GDM1 (cell line): ENCODE measurements around the gene PFN3.
A peak's percentile ranks its signal among the peaks of the same experiment; 100 is the strongest.

Experiments
- DNase-seq: peaks from one replicate; lab custom pipeline; 2025; lab: John Stamatoyannopoulos, UW

PFN3 gene, protein sequence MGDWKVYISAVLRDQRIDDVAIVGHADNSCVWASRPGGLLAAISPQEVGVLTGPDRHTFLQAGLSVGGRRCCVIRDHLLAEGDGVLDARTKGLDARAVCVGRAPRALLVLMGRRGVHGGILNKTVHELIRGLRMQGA

GRCh38 chr5:177399997-177400868 lies at the start of gene PFN3:
TSS of gene PFN3 (minus strand) at chr5:177400661. CDS start at chr5:177400576, 85 bp downstream.
- DNase-seq, result no peak

DNA sequence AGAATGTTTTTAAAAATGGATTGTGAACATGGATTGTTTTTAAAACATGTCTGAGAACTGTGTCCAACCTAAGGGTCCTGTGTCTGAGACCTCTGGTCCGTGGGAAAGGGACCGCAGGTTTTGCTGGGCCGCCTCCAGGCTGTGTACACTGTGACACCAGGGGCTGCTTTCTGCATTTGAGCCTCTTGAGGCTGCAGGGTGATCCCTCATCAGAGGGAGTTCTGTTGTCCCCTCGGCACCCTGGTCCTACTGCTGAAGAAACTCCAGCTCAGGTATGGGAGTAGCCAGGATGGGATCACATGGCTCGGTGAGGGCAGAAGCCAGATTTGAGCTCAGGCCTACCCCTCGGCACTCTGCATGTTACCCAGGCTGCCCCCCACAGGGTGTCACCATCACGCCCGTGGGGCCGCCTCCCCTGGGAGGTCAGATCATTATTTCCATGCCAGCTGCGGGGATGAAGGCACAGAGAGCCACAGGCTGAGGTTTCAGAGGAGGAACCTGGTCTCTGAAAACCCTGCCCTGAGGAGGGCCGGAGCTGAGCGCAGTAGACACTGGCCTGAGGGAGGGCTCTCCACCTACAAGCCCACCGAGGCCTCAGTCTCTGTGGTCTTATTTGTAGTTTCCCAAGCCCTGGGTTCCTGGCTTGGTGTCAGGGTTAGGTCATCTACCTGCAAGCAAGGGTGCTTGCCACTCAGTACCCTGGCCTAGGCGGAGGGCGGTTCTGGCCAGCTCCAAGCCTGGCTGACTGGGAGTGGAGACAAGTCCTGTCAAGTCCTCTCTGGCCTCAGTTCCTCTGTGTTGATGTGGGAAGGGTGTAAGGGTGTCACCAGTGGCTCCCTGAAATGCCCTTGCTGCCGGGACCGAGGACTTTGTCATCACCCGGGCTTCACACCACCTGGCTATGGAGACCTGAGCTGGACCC lies 48.9 kb upstream of the PFN3 start:
- no peak for DNase-seq

DNA sequence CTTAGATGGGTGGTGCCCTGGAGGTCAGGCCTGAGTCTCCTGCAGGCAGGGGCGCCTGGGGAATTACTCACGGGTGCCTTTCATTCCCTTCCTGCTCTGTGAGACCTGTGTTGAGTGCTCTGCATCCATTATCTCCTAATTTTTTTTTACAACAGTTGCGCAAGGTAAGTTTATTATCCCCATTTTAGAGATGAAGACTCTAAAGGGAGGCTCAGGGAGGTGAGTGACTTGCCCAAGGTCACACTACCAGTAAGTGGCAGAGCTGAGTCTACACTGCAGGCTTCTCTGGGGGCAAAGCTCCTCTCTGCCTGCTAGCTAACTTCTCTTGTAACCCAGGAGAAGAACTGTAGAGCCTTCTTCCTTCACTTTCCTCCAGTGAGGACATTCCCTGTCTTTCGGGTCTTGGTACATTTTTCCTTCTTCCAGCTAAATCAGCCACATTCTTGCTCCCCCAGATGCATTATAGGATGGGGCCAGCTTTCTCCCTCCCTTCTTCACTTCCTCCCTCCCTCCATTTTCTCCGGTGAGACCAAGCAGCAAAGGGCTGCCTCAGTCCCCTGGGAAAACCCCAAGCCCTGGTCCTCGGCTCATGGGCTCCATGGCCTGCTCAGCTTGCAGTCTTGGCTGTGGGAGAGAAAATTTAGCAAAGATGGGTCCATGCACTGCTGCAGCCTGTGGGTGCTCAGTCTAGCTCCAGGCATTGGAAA lies 47.9 kb upstream of the PFN3 start:
- DNase-seq, result no peak

GRCh38 chr5:177447611-177448243 lies 47.3 kb upstream of the PFN3 start:
- DNase-seq, result peak; percentile 23

DNA sequence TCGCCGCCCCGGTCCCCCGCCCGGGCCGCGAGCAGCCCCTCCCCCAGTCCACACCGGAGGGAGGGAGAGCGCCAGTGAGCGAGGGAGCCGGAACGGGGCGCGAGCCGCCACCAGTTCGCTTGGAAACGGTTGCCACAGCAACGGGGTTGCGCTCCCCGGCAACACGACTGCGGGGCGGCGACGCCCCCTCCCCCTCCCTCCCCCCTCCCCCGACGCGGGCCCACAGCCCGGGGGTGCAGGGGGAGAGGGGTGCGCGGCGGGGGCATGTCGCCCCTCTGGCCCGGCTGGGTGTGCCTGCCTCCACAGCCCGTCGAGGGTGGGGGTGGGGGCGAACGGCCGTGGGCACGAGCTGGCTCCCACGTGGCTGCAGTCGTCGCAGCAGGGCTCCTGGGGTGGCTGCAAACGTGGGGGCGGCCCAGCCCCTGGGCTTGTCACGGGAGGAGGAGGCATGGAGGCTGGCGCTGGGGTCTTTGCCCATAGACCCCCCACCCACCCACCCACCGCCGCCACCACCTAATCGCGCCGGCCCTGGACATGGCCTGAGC lies 46.7 kb upstream of the PFN3 start:
- DNase-seq, result peak; percentile 35

DNA sequence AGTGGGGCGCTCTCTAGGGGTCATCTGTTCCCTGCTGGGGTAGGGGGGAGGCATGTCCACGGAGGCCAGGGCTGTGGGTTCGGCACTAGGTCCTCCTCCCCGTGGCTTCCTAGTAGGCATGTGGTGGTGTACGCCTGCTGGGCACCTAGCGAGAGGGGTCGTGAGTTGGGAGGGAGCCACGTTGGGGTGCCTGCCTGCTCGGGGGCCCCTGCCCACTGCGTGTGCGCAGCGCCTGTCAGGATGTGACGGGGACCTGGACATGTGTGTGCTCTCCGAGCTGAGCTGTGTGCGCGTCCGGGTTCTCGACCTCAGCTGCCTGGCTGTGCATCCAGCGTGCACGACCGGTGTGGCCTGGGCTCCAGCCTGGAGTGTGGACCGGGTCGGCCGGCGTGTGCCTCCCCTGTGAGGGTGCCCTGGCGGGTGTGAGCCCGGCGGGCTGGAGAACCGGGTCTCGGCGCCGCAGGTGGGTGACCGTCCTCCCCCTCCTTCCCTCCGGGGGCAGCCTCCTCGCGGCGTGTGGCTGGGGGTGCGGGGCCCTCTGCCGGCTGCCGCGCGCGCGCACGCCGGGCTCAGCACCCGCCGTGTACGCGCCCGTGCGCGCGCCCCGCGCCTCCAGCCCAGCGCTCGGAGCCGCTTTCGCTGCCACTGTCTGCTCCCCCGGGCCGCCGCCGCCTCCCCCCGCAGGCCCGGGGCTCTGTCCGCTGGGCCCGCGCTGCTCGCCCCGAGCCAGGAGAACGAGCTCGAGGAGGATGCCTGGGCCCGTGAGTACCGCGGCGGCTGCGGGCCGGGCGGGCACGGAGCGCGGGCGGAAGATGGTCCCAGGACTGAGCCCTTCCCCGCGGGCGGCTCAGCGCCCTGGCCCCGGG lies 46.0 kb upstream of the PFN3 start, which contains the start of gene PRR7:
PRR7 (plus strand) TSS at position 615 of the 866 bp plus-strand sequence. CDS start 8,254 bp downstream, outside the sequence.
- DNase-seq, result peak; percentile 66

DNA sequence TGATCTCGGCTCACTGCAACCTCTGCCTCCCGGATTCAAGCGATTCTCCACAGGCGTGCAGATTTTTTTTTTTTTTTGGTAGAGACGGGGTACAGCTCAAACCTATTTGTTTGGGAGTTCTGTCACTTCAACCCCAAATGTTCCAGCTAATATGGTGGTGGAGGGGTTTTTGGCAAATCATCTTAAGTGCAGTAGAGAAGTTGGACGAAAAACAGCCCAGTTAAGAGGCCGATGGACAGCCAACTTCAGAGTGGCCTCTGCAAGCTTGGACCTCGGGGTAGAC lies 45.4 kb upstream of the PFN3 start:
- no peak for DNase-seq

DNA sequence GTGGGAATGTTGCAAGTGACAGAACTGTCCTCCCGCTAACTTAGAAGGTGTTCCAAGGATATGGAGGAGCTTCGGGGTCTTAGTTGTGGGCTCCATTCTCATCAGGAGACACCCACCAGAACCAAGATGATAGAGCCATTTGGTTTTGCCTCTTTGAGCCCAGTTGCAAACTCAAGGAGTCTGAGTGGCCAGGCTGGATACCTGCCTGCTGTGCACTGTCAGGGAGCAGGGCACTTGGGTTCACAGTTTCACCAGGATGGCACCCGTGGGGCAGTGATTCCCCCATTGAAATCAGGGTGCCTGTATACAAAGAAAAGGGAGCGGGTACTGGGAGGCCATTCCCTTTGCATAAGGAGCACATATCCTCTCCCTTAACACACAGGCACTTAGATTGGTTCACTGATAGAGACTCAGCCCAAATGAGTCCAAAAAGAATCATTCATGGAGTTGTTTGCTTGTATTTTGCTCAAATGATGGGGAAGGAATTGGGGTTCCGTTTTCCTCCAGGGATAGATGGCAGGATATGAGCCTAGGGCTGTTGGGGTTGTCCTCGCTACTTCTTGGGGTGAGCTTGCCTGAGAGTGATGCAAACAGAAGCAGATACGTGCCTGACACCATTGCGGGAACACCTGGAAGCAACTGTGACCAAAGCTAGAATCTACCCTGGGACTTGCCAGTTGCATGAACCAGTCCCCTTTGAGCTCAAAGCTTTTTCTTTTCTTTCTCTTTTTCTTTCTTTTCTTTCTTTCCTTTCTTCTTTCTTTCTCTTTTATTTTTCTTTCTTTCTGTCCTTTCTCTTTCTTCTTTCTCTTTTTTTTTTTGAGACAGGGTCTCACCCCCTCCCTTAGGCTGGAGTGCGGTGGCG lies 44.8 kb upstream of the PFN3 start:
- no peak for DNase-seq

GRCh38 chr5:177444106-177445051 lies 43.9 kb upstream of the PFN3 start:
- DNase-seq, result no peak

DNA sequence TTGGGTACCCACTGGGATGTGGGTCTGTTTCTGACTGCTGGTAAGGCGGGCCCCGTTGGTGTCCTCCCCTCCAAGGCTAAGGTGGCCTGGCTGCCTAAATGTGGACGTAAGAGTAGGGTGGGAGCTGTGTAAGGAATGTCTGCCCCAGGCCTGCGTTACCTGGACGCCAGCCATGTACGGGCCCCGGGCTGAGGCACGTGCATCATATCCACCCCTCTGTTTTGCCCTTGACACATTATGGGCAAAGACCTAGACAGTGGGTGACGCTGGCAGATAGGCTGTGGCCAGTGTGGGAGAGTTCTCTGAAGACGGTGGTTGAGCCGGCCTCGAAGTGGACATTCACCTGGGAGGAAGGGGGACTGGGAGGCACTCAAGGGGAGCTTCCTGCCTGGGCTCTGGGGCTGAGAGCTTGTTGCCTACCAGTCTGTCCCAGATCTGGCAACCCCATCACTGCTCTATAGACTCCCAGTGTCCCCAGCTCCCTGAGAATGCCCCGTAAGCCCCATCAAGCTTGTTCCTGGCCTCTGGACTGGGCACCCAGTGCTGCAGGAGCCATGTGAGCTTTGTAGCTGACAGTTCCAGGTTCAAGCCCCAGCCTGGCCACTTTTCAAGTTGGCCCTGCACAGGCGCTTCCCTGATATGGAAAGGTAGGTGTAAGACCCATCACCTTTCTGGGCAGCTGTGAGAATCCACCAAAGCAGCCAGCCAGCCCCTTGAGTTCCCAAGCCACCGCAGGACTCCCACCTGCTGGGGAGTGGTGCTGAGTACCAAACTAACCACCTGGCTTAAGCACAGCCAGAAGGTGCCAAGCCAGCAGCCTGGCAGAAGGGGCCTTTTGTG lies 42.9 kb upstream of the PFN3 start:
- no peak for DNase-seq

DNA sequence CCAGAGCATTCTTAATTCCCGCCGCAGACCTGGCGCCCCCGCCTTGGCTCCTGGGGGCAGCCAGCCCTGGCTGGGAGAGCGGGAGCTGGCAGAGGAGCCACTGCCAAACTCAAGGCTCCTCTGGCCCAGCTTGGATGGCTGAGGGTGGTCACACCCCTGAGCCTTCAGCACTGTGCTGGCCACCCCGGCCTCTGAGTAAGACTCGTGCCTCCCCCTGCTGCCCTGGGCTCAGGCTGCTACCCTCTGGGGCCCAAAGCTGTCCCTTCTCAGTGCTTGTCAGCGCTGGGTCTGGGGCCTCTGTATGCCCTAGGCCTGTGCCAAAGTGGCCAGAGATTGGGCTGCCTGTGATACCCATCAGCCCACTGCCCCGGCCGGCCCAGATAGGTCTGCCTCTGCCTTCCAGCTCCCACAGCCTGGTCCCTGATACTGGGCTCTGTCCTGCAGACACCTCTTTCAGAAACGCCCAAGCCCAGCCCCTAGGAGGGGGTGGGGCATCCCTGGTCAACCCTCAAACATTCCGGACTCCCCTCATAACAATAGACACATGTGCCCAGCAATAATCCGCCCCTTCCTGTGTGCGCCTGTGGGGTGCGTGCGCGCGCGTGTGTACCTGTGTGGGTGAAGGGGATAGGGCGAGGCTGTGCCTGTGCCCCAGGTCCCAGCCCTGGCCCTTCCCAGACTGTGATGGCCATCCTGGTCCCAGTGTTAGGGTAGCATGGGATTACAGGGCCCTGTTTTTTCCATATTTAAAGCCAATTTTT lies 41.8 kb upstream of the PFN3 start:
- no peak for DNase-seq

DNA sequence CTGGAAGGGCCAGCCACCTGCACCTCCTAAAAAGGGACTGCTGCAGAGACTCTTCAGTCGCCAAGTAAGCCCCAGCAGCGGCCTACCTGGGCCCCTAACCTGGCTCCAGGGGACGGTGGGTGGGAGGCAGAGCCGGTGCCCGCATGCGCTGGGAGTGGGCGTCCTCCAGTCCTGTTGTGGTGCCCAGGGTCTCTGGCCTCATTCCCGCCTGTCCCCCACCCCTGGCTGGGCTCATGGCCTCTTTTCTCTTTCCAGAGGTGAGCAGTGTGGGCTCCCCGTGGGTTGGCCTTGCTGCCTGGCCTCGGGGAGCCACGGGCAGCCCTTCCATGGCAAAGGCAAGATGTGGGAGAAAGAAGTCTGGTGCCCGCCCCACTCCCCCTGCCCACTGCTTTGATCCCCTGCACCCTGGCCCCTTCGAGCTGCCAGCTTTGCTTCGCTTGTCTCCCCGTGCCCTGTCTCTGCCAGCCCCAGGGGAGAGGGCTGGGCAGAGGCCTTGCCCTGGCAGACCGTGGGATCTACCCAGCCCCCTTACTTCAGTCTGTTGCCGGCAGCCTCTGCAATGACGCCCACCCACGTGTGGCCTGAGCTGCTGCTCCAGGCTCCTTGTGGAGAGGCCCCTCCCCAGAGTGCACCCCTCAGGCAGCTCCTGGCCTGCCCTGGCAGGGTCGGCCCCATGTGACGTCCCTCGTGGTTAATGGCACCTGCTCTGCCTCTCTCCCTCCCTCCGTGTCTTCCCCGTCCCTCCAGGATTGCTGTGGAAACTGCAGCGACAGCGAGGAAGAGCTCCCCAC lies 40.7 kb upstream of the PFN3 start:
- no peak for DNase-seq

DNA sequence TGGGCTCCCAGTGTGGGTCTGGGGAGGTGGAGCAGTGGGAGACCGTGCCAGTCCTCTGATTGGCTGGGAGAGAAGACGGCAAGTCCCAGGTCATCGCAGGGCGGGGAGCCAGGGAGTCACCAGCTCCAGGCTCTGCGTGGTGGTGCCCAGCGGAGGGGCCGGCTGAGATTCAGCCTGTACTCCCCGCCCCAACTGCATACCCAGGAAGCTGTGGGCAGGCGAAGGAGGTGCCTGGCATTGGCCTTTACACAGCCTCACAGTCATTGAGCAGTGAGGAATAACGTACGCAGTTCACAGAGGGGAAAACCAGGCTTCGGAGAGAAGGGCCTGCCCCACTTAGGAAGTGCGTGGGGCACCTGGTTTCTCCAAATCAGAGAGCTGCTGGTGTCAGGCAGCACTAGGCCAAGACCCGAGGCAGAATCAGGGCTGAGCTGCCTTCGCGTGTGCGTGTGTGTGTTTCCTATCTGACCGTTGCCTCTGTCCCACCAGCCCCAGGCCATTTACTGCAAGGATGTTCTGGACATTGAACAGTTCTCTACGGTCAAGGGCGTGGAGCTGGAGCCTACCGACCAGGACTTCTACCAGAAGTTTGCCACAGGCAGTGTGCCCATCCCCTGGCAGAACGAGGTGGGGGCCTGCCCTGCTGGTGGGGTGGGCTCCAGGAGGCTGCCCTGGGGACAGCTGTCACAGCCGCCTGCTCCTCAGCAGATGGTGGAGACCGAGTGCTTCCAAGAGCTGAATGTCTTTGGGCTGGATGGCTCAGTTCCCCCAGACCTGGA lies 39.9 kb upstream of the PFN3 start:
- DNase-seq, result no peak

- no peak for DNase-seq
Observed at GRCh38 chr5:177439518-177440053, 39.1 kb upstream of the PFN3 start.

GRCh38 chr5:177438468-177438867 lies 38.0 kb upstream of the PFN3 start:
- no peak for DNase-seq
